HG03558 (cell line): ENCODE data around the gene ZXDC.

Experiments
- ATAC-seq: cut with Tn5 transposase; IDR thresholded peaks from one replicate; pipeline ENCODE4 v1.9.1; 2021; ENCODE audit warnings: moderate number of reproducible peaks; ENCODE audit not compliant: unreplicated experiment; ENCODE audit errors: extremely low read depth

Gene ZXDC

DNA sequence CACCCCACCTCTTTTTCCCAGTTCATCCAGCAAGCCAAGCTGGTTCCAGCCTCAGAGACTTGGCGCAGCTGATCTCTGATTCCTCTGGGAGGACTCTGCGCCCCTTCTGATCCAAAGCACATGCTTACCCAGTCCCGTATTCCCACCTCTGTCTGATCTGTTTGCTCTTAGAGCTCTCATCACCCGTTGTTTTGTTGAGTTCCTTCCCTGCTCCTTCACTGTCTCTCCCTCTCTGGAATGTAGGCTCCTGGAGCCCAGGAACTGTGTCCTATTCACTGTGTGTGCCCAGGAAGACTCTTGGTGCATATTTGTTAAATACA is 1.3 kb upstream of the ZXDC start:
- no peak for ATAC-seq

DNA sequence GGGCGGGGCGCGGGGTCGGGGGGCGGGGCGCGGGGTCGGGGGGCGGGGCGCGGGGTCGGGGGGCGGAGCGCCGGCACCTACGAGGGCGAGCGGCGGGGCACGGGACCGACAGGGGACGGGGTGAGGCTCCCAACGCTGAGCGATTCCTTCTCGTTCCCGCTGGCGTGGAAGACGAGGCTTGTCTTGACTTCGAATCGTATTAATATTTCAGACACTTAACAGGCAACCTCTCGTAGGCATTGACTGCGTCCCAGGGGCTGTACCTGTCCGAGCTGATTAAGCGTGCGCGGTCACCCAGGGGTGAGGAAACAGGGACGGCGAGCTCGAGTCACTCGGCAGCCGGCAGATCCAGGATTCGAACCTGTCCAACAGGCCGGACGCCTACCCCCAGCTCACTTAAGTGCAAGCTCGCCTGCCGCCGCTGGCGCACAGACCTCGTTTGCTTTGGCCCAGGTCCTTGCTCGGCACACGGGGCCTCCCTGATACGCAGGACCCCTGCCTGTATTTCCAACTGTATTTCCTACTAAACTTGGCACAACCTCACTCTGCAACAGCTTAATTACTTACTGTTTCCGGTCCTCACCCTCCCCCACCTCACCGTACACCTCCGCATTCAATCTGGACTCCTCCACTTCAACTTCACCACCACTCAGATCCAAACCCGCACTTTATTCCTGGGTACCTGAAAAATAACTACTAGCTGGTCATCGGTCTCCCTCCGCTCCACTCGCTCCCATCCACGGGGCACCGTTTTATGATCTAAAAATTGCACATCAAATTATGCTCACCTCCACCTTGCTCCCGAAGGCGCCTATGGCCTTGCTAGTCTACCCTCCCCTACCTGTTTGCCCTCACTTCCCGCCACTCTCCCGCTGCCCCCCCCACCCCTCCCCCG is 722 bp upstream of the ZXDC start:
- ATAC-seq: peak; percentile 4

DNA sequence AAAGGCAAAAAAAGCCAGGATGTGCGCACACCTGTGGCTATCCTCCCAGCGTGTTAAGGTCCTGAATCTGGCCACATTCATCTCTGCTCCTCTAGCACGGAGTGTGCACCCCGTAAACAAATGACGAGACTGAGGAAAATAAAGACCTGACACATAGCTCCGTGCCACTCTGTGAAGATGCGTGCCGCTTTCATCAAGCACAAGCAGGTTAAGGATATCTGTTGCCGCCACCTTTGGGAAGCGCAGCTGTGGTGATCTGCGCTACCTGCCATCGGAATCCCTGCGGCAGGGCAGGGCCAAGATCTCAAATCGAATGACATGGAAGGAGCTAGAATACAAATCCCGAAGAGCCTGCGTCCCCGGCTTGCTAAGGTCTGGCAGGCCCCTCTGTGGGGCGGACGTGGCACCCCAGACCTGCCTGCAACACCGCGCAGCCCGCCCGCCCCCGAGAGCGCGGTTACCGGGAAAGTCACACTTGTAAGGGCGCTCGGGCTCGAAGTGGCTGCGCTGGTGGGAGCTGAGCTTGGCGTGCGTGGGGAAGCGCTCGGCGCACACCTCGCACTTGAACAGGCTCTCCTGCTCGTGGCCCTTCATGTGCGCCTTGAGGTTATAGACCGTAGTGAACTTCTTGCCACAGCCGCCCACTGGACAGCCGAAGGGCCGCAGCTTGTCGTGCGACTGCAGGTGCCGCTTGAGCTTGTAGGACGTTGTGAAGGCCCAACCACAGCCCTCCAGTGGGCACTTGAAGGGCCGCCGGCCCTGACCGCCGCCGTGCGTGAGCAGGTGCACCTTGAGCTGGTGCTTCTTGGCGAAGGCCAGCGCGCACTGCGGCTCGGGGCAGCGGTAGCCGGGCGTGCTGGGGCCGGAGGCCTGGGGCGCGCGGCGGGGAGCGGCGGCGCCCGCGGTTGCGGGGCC is 936 bp downstream of the ZXDC start:
- ATAC-seq: peak; percentile 2

GRCh38 chr3:126473292-126474168 is 2.2 kb downstream of the ZXDC start:
- ATAC-seq: no peak

DNA sequence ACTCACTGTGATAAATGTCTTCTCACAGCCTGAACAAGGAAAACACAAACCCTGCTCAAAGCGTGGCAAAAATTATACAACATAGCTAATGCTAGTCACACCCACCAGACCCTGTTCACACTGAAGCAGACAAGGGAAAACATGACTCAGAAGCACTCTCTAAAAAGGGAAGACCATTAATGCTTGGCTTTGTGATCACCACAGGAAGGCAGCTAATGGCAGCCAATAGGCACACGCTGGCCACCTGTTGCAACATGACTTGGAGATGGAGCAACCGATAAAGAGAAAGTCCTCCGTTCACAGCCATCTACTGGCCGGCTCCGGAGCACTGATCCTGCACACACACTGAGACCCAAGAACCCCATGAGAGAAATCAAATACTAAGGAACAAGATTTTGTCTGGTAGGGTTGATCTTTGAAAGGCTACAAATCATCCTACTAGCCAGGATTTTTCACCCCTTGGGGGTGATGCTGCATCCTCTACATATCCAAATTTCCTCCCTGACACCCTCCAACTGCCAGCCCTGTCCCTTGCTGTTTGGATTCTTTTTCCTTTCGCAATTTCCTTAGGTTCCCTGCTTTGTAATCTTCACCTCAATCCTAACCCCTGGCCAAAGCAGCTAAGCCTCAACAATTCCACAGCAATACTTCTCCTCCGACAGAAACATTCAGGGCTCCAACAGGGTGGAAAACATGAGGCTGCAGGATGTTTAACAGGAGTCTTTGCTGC is 3.2 kb downstream of the ZXDC start:
- no peak for ATAC-seq

DNA sequence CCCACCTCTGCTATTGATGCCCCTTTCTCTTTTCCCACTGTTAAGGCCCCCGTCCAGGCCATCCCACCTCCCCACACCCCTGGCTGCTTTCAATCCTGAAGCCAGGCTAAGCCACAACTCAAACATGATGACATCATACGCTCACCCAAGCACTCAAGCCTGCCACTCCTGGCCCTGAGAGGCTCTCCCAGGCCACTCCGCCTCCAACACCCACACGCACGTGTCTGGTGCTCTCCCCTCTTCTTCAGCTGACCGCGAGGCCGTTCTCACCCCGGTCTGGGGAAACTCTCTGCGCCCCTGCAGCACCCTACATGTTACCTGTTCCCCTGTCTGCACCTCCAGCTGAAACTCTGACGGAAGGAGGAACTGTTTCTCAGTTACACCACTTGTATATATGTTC is 6.2 kb downstream of the ZXDC start:
- ATAC-seq: no peak

- no peak for ATAC-seq
Measured at GRCh38 chr3:126468028-126468891, 7.4 kb downstream of the ZXDC start.

- ATAC-seq: no peak
Measured at GRCh38 chr3:126467611-126467955, 8.1 kb downstream of the ZXDC start.

DNA sequence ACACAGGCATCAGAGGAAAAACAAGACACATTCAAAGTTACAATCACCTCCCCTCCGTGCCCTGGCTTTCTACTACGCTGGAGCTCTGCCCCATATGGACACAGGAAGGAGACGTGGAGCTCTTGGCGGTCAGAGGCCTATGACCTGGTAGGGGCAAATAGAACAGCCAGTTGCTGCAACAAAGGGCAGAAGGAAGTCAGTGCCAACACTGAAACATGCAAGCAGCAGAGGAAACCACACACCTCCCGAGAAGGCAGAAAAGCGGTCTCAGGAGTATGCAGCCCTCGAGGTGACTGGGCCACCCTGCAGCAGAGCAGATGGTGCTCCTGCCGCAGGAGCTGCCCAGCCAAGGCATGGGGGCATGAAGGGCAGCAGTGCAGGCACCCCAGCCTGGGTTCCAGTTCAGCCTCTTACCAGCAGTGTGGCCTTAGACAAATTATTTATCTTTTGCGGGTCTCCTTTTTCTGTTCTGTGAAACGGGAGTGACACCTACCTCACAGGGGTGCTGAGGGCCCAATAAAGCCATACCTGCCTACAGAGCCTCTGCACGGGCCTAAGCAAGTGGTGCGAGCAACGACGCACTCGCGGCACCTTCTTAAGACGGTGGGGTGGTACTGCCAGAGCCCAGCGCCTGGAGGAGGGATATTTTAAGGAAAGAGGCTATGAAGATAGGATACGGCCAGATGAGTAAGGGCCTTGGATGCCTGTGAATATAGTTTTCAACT is 8.6 kb downstream of the ZXDC start:
- ATAC-seq: no peak

DNA sequence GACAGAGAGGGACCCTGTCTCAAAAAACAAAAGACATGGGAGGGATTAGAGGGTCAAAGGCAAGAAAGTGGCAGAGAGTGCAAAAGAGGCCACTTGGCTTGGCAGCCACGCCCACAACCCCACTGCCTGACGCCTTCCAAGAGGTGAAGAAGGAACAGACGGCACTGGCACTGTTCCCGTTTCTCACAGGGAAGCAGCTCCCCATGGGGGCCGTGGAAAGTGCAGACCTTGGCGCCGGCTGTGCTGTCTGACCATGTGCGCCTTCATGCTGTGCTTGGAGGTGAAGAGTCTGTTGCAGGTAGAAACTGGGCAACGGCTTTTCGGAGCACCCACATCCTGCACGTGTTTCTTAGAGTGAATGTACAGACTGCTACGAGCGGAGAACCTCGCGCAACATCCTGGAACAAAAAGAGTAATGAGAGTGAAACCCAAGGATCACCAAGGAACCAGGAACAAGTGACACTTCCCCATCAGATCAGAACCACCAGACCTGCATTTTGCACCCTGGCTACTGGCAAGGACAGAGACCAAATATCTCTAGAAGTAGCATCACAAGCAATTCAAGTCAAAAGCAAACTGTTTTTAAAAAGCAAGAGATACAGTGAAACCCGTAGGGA is 9.7 kb downstream of the ZXDC start:
- ATAC-seq: no peak

DNA sequence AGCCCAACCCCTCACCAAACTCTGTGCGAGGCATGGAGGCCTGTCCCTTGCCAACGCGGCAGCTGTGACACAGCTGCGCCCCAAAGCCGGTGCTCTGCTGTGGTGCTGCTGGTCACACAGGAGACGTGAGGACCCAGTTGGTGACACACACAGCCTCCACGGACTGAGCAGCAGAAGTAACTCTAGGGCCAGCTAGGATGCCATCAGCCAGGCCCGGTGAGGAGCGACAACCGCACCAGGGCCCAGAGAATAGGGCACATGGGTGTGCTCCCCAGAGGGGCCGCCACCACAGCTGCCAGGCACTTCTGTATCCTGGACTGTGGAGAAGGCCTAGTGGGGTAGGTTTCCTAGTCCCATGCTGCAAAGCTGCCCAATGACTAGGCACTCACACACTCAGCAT is 10.7 kb downstream of the ZXDC start:
- no peak for ATAC-seq

DNA sequence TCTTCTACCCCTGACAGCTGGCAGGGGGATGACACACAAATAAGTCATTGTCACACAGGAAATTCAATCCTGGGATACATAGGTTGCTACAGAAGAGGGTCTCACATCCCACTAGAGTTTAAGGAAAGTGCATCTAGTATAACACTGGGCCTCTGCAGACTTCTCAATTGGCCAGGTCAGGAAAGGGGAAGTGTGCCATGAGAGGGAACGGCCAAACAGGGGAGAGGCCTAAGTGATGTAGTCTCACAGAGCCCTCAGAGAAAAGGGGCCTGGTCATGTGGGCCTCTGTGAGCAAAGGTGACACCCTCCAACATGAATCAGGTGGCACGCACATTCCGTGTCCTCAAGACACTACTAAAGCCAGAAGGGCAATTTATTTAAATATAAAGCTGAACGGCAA is 11.2 kb downstream of the ZXDC start:
- no peak for ATAC-seq

DNA sequence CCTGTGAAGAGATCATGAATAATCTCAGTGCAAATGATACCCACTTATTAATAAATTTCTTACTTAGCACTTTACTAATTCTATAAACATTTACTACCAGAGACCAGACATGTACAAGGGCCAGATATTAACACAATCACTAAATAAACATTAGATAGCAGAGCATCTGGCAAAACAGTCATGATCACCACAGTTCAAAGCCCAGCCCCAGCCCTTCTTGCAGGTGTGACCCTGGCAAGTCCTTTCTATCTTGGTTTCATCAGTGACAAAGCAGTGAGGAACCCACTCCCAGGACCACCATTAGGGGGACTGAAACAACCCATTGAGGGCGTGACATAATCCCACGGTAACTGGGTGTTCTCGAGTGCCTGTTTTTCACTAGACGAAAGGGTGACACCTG is 11.6 kb downstream of the ZXDC start:
- ATAC-seq: no peak

DNA sequence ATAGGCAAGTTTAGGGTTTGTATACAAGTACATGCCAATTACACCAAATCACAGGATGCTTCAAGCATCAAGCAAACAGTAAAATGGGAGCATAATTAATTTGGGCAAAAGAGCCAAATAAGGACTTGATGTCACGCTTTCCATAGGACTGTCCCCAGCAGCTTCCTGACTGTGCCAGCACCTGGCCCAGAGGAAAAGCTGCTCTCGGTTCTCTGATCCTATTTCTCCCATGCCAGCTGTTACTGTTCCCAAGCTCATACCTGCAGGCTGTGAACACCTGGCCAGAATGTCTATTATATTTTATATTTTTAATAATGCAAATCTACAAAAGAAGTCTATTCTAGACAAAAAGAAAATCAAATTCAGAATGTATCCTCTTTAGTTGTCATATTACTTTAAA is 12.2 kb downstream of the ZXDC start:
- ATAC-seq: no peak

DNA sequence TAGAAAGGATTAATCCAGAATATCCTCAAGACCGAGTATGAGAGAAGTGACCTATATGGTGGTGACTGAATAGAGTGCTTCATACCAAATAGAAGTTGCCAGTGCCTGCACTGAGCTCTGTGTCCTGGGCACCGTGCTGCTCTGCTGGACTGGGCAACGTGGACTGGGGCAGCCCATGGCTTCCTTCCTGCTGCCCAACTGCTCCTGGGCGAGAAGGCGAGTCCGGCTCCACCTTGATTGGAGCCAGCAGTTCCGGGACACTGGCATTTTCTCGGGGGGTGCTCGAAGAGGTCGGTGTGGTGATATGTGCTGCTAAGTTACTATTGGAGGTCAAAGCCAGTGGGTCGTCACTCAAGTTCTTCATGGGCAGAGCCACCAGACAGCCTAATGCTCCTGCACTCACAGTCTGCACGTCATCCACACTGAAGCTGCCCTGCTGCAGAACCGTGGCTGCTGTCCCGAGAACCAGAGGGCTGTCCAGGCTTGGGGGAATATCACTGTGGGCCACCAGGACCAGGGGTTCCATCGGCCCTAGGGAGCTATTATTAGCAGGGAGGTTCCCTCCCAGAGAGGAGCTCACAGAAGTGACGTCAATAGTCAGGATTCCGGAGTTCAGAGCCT is 14.1 kb downstream of the ZXDC start:
- ATAC-seq: no peak

DNA sequence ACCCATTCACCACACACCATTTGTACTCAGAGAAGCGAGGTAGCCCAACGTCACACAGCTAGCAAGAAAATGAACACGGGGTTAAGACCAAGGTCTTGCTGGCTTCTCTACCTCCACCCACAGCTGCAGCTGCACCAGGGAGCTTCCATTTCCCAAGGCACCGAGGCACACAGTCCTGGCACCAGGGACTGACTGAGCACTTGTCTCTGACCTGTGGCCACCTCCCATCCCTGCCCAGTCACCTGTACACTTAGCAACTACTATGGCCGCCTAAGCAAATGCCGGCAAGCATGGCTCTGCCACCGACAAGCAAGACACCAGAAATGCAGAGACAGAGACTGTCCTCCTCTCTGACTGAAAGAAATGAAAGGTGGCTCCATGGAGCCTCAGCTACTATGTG is 15.3 kb downstream of the ZXDC start:
- ATAC-seq: no peak

GRCh38 chr3:126459763-126460127 is 15.9 kb downstream of the ZXDC start:
- no peak for ATAC-seq
